Panc1 (cell line): ENCODE results near the gene PRR5. TPM values are rescaled to one million over a fixed set of nuclear protein-coding genes. Genes with fewer than 3 reads are reported as not detected.

Experiments used
- ATAC-seq: fragments of 200-7000 bp; cut with Tn5 transposase; 2 replicates; pipeline ENCODE4 v1.9.1; 2020; ENCODE audit warnings: mild to moderate bottlenecking, moderate library complexity
- BruUV-seq: library from RNA; stranded (reverse); fragments of 400-500 nt; replicated peaks from 2 replicates; lab custom pipeline; 2021; lab: Mats Ljungman, UMichigan
- CTCF ChIA-PET: fragments of 300-600 bp; sonication (Branson Sonifier 250); formaldehyde crosslinking; loops from one replicate; lab custom pipeline; 2022; ENCODE audit warnings: antibody characterized with exemption; lab: Charles Lee
- POLR2A ChIA-PET: fragments of 300-600 bp; sonication (Branson Sonifier 250); formaldehyde crosslinking; loops from one replicate; lab custom pipeline; 2022; ENCODE audit warnings: antibody characterized with exemption; lab: Charles Lee
- DNase-seq: peaks from one replicate; pipeline ENCODE4 v3.0.0-alpha.2; 2010; ENCODE audit warnings: low read depth, low spot score
- H3K27ac ChIP-seq: 2 replicates; pipeline ENCODE4 v1.5.1; 2011; ENCODE audit warnings: mild to moderate bottlenecking, low read length, inconsistent platforms
- H3K27me3 ChIP-seq: fragments of 200-500 bp; sonication (Bioruptor generic); 2 replicates; pipeline ENCODE4 v1.6.0; 2014; ENCODE audit warnings: low read length, inconsistent platforms; ENCODE audit not compliant: control insufficient read depth, insufficient read depth
- H3K36me3 ChIP-seq: fragments of 200-500 bp; sonication (Bioruptor generic); 2 replicates; pipeline ENCODE4 v1.5.1; 2014; ENCODE audit warnings: inconsistent platforms, mild to moderate bottlenecking, low read length, moderate library complexity; ENCODE audit not compliant: control insufficient read depth, insufficient read depth
- H3K4me1 ChIP-seq: 2 replicates; pipeline ENCODE4 v1.5.1; 2011; ENCODE audit warnings: inconsistent platforms, mild to moderate bottlenecking, low read length, moderate library complexity; ENCODE audit not compliant: control insufficient read depth, insufficient read depth
- H3K4me3 ChIP-seq, 2 experiments: 2 replicates each; pipeline ENCODE4 v1.5.1; 2011 to 2012; ENCODE audit warnings: low read depth in 2 of 2, low read length in 2 of 2, mild to moderate bottlenecking in 2 of 2, inconsistent platforms in 1 of 2, moderate library complexity in 1 of 2
- H3K9me3 ChIP-seq: fragments of 200-500 bp; sonication (Bioruptor generic); 2 replicates; pipeline ENCODE4 v1.5.1; 2014; ENCODE audit warnings: low read depth, mild to moderate bottlenecking, inconsistent platforms, low read length, moderate library complexity; ENCODE audit not compliant: control insufficient read depth, insufficient read depth
- CTCF ChIP-seq: fragments of 450-650 bp; IDR thresholded peaks from 2 replicates; pipeline ENCODE4 v1.5.1; 2017; ENCODE audit warnings: mild to moderate bottlenecking
- POLR2AphosphoS5 ChIP-seq: IDR thresholded peaks from 2 replicates; pipeline ENCODE4 v1.6.1; 2012; ENCODE audit warnings: mild to moderate bottlenecking, low read depth, low read length, moderate library complexity
- SIN3A ChIP-seq: IDR thresholded peaks from 2 replicates; pipeline ENCODE4 v1.6.1; 2012; ENCODE audit warnings: low read depth, mild to moderate bottlenecking, low read length, moderate library complexity, borderline replicate concordance; ENCODE audit not compliant: insufficient read depth
- TCF7L2 ChIP-seq: IDR thresholded peaks from 2 replicates; pipeline ENCODE4 v1.6.1; 2011; ENCODE audit warnings: mild to moderate bottlenecking, low read depth, low read length, inconsistent platforms
- in situ Hi-C: cut with HindIII; loops from 2 replicates; pipeline ENCODE4 v1.10.0; 2016; ENCODE audit warnings: low sequenced_read_pairs, low pct_unique_long_range_greater_than_20kb
- intact Hi-C: fragments of 100-400 bp; cut with micrococcal nuclease; formaldehyde crosslinking; loops from one replicate; pipeline ENCODE4 v1.10.0; 2022; ENCODE audit not compliant: unreplicated experiment
- total RNA-seq: library from RNA; stranded (reverse); gene quantifications from one replicate; pipeline ENCODE4 v1.2.1, GENCODE V29; 2021; ENCODE audit not compliant: unreplicated experiment
- TF ChIP-seq, protein P1 (sequence below), 2 experiments: IDR thresholded peaks; 2 replicates each; pipeline ENCODE4 v1.6.1; 2011 to 2012; ENCODE audit warnings: low read depth in 2 of 2, control low read depth in 1 of 2, low read length in 1 of 2, mild to moderate bottlenecking in 1 of 2, moderate library complexity in 1 of 2; ENCODE audit not compliant: insufficient read depth in 1 of 2

Gene PRR5
- total RNA-seq, 1 experiment from 2014 or later = 11.5 TPM

GRCh38 chr22:44729391-44730021 lies 27.5 kb downstream of the PRR5 start:
- ATAC-seq (no peak), DNase-seq (no peak)
- intact Hi-C loops = no loop called here
- Histone ChIP-seq H3K4me3 (no peak overlapping the region), H3K9me3 (no peaks in the 10 kb centered on the region), H3K4me1 (no peaks in the 10 kb centered on the region), H3K27ac (no peak overlapping the region), H3K36me3 (no peaks in the 10 kb centered on the region), H3K27me3 (no peaks in the 10 kb centered on the region)
- TF ChIP-seq TCF7L2 = no peak
- TF ChIP-seq, protein P1, sequence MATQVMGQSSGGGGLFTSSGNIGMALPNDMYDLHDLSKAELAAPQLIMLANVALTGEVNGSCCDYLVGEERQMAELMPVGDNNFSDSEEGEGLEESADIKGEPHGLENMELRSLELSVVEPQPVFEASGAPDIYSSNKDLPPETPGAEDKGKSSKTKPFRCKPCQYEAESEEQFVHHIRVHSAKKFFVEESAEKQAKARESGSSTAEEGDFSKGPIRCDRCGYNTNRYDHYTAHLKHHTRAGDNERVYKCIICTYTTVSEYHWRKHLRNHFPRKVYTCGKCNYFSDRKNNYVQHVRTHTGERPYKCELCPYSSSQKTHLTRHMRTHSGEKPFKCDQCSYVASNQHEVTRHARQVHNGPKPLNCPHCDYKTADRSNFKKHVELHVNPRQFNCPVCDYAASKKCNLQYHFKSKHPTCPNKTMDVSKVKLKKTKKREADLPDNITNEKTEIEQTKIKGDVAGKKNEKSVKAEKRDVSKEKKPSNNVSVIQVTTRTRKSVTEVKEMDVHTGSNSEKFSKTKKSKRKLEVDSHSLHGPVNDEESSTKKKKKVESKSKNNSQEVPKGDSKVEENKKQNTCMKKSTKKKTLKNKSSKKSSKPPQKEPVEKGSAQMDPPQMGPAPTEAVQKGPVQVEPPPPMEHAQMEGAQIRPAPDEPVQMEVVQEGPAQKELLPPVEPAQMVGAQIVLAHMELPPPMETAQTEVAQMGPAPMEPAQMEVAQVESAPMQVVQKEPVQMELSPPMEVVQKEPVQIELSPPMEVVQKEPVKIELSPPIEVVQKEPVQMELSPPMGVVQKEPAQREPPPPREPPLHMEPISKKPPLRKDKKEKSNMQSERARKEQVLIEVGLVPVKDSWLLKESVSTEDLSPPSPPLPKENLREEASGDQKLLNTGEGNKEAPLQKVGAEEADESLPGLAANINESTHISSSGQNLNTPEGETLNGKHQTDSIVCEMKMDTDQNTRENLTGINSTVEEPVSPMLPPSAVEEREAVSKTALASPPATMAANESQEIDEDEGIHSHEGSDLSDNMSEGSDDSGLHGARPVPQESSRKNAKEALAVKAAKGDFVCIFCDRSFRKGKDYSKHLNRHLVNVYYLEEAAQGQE (IDR thresholded peaks at IDR 0.05; ENCODE audit: insufficient read depth in 1 of 2, low read depth in 2 of 2, low read length in 1 of 2) = no peak
- no peak for TF ChIP-seq CTCF
- no peak for TF ChIP-seq SIN3A
- TF ChIP-seq POLR2AphosphoS5 = no peak
- BruUV-seq = no TSS peak
- CTCF ChIA-PET = no interaction called here
- in situ Hi-C loops = no loop called here
- POLR2A ChIA-PET = no interaction called here

GRCh38 chr22:44730022-44730393 lies 28.0 kb downstream of the PRR5 start:
- ATAC-seq = no peak
- Histone ChIP-seq H3K4me3 (no peak overlapping the region), H3K9me3 (no peaks in the 10 kb centered on the region), H3K36me3 (no peaks in the 10 kb centered on the region), H3K27ac (no peak overlapping the region), H3K4me1 (no peaks in the 10 kb centered on the region), H3K27me3 (no peaks in the 10 kb centered on the region)
- no TSS peak for BruUV-seq
- TF ChIP-seq POLR2AphosphoS5 = no peak
- TF ChIP-seq SIN3A = no peak
- TF ChIP-seq CTCF = no peak
- intact Hi-C loops = no loop called here
- POLR2A ChIA-PET = no interaction called here
- DNase-seq = no peak
- CTCF ChIA-PET = no interaction called here
- in situ Hi-C loops = no loop called here
